Muscle layer of duodenum (tissue), 2 donors: ENCODE results near the gene CLN6.
"Not testable (repeated sequence)": the region's sequence is repeated elsewhere in the genome, so short reads cannot be mapped to it uniquely, and the experiment has no call there.

Experiments used
- H3K27ac ChIP-seq: one replicate; pipeline ENCODE4 v1.7.0; 2013; ENCODE audit warnings: mild to moderate bottlenecking, low read length
- H3K27me3 ChIP-seq: one replicate; pipeline ENCODE4 v1.7.0; 2013; ENCODE audit warnings: low read depth, mild to moderate bottlenecking, control low read depth, low read length
- H3K36me3 ChIP-seq, 2 donors: one replicate each; pipeline ENCODE4 v1.7.0; 2013; ENCODE audit warnings: low read length in 2 of 2, control low read depth in 1 of 2, mild to moderate bottlenecking in 1 of 2; ENCODE audit not compliant: insufficient read depth in 2 of 2, control insufficient read depth in 1 of 2
- H3K4me1 ChIP-seq, 2 donors: one replicate each; pipeline ENCODE4 v1.7.0; 2013; ENCODE audit warnings: low read length in 2 of 2, mild to moderate bottlenecking in 2 of 2, control low read depth in 1 of 2, moderate library complexity in 1 of 2; ENCODE audit not compliant: insufficient read depth in 2 of 2, control insufficient read depth in 1 of 2
- H3K4me3 ChIP-seq, 2 donors: one replicate each; pipeline ENCODE4 v1.7.0; 2013; ENCODE audit warnings: low read length in 2 of 2, low read depth in 1 of 2, mild to moderate bottlenecking in 1 of 2
- H3K9me3 ChIP-seq, 2 donors: one replicate each; pipeline ENCODE4 v1.7.0; 2013; ENCODE audit warnings: low read length in 2 of 2, control low read depth in 1 of 2, mild to moderate bottlenecking in 1 of 2; ENCODE audit not compliant: control insufficient read depth in 1 of 2
- donor health status: healthy.

The CLN6 gene

GRCh38 chr15:68204361-68204760 is 25.2 kb downstream of the CLN6 start:
- Histone ChIP-seq H3K4me1 (peaks cover 14 to 19% of the 10 kb centered on the region in 2 donors), H3K27me3 (no peaks in the 10 kb centered on the region), H3K4me3 (peak overlapping the region in 1 of 2 donors; percentile 67), H3K36me3 (no peaks in the 10 kb centered on the region), H3K9me3 (no peaks in the 10 kb centered on the region), H3K27ac (peak overlapping the region; percentile 77)

GRCh38 chr15:68203956-68204355 is 25.6 kb downstream of the CLN6 start:
- Histone ChIP-seq H3K9me3 (no peaks in the 10 kb centered on the region), H3K4me1 (peaks cover 14 to 19% of the 10 kb centered on the region in 2 donors), H3K27me3 (no peaks in the 10 kb centered on the region), H3K4me3 (peak overlapping the region in 1 of 2 donors; percentile 67), H3K27ac (peak overlapping the region; percentile 77), H3K36me3 (no peaks in the 10 kb centered on the region)

- H3K36me3 ChIP-seq, result no peaks in the 10 kb centered on the region
- H3K4me3 ChIP-seq, result peak overlapping the region in 1 of 2 donors; percentile 67
- no peak overlapping the region for H3K27ac ChIP-seq
- peaks cover 14 to 19% of the 10 kb centered on the region in 2 donors for H3K4me1 ChIP-seq
- no peaks in the 10 kb centered on the region for H3K27me3 ChIP-seq
- H3K9me3 ChIP-seq, result no peaks in the 10 kb centered on the region
These were observed 26.0 kb downstream of the CLN6 start for GRCh38 chr15:68203486-68203885.

- not testable (repeated sequence) for H3K36me3 ChIP-seq, H3K27ac ChIP-seq, H3K4me3 ChIP-seq, H3K27me3 ChIP-seq, H3K9me3 ChIP-seq
- H3K4me1 ChIP-seq, result peaks cover 14 to 19% of the 10 kb centered on the region in 2 donors
These were observed 26.5 kb downstream of the CLN6 start for GRCh38 chr15:68202994-68203393.

GRCh38 chr15:68201879-68202261 is 27.7 kb downstream of the CLN6 start:
- Histone ChIP-seq H3K4me1 (peaks cover 14 to 25% of the 10 kb centered on the region in 2 donors), H3K36me3 (no peaks in the 10 kb centered on the region), H3K27ac (peak overlapping the region; percentile 39), H3K4me3 (no peak overlapping the region), H3K9me3 (no peaks in the 10 kb centered on the region), H3K27me3 (no peaks in the 10 kb centered on the region)

GRCh38 chr15:68201153-68201878 is 28.2 kb downstream of the CLN6 start:
- Histone ChIP-seq H3K4me3 (no peak overlapping the region), H3K4me1 (peaks cover 12 to 27% of the 10 kb centered on the region in 2 donors), H3K27ac (peak overlapping the region; percentile 39), H3K36me3 (peaks cover 0 to 2% of the 10 kb centered on the region in 2 donors), H3K27me3 (no peaks in the 10 kb centered on the region), H3K9me3 (no peaks in the 10 kb centered on the region)

- H3K4me3 ChIP-seq, result no peak overlapping the region
- no peaks in the 10 kb centered on the region for H3K9me3 ChIP-seq
- no peak overlapping the region for H3K27ac ChIP-seq
- no peaks in the 10 kb centered on the region for H3K27me3 ChIP-seq
- H3K4me1 ChIP-seq, result peaks cover 9 to 19% of the 10 kb centered on the region in 2 donors
- peaks cover 0 to 4% of the 10 kb centered on the region in 2 donors for H3K36me3 ChIP-seq
These were observed 29.3 kb downstream of the CLN6 start for GRCh38 chr15:68200016-68200861.

- peaks cover 0 to 4% of the 10 kb centered on the region in 2 donors for H3K36me3 ChIP-seq
- H3K4me3 ChIP-seq, result no peak overlapping the region
- no peaks in the 10 kb centered on the region for H3K9me3 ChIP-seq
- H3K27ac ChIP-seq, result no peak overlapping the region
- no peaks in the 10 kb centered on the region for H3K27me3 ChIP-seq
- peaks cover under 1 to 10% of the 10 kb centered on the region in 2 donors for H3K4me1 ChIP-seq
These were observed 30.2 kb downstream of the CLN6 start for GRCh38 chr15:68199340-68199739.

GRCh38 chr15:68197661-68198437 is 31.7 kb downstream of the CLN6 start:
- Histone ChIP-seq H3K9me3 (no peaks in the 10 kb centered on the region), H3K27me3 (no peaks in the 10 kb centered on the region), H3K36me3 (peaks cover 3 to 9% of the 10 kb centered on the region in 2 donors), H3K27ac (no peak overlapping the region), H3K4me1 (peaks cover 0 to 15% of the 10 kb centered on the region in 2 donors), H3K4me3 (no peak overlapping the region)

GRCh38 chr15:68197170-68197492 is 32.4 kb downstream of the CLN6 start:
- Histone ChIP-seq H3K9me3 (no peaks in the 10 kb centered on the region), H3K4me1 (peaks cover 0 to 15% of the 10 kb centered on the region in 2 donors), H3K36me3 (peaks cover 10 to 16% of the 10 kb centered on the region in 2 donors), H3K27ac (no peak overlapping the region), H3K27me3 (no peaks in the 10 kb centered on the region), H3K4me3 (no peak overlapping the region)
